Fibroblast of skin of scalp (primary cell): ENCODE results near the gene COX11. TPM values are rescaled to one million over a fixed set of nuclear protein-coding genes. Genes with fewer than 3 reads are reported as not detected.
A peak's percentile ranks its signal among the peaks of the same experiment; 100 is the strongest.

ENCODE experiments used
- DNase-seq: peaks from one replicate; pipeline ENCODE4 v3.0.0-alpha.2; 2013
- polyA plus RNA-seq, 2 experiments: library from polyadenylated mRNA; unstranded; fragments of 120-200 nt; gene quantifications; one replicate each; pipeline ENCODE4 v1.2.1, GENCODE V29; 2013; ENCODE audit not compliant: insufficient read length in 2 of 2

Gene COX11, protein sequence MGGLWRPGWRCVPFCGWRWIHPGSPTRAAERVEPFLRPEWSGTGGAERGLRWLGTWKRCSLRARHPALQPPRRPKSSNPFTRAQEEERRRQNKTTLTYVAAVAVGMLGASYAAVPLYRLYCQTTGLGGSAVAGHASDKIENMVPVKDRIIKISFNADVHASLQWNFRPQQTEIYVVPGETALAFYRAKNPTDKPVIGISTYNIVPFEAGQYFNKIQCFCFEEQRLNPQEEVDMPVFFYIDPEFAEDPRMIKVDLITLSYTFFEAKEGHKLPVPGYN
- 34.2 TPM for polyA plus RNA-seq (2013, experiment 1 of 2; ENCODE audit: insufficient read length)
- polyA plus RNA-seq (2013, experiment 2 of 2; ENCODE audit: insufficient read length) = 35.9 TPM

DNA sequence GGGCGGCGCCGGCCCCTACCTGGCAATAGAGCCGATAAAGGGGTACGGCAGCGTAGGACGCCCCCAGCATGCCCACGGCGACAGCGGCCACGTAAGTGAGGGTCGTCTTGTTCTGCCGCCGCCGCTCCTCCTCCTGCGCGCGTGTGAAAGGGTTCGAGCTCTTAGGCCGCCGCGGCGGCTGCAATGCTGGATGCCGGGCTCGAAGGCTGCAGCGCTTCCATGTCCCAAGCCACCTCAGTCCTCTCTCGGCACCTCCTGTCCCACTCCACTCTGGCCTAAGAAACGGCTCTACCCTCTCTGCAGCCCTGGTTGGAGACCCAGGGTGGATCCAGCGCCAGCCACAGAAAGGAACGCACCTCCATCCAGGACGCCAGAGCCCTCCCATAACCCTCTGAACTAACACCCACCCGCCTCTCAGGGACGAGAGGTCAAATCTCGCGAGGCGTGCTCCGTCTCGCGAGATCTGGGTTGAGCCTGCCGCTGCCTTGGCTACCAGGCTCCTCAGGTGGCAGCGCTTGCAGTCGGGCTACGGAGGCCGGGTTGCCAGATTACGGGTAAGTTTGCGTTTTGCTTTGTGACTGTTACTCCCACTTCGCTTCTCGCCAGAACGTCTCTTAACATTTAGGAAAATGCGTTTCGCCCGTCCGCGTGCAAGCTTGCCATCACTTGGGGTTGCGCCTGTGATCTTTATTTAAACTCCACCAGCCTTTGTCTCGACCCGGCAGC, at the start of gene COX11, which contains the start of gene STXBP4:
COX11 (minus strand) TSS at position 393 of the 726 bp plus-strand sequence; CDS start at position 385, 8 bp downstream.
STXBP4 (plus strand) TSS at position 504 of the 726 bp plus-strand sequence. CDS start 17,455 bp downstream, outside the sequence.
- peak; percentile 96 for DNase-seq

DNA sequence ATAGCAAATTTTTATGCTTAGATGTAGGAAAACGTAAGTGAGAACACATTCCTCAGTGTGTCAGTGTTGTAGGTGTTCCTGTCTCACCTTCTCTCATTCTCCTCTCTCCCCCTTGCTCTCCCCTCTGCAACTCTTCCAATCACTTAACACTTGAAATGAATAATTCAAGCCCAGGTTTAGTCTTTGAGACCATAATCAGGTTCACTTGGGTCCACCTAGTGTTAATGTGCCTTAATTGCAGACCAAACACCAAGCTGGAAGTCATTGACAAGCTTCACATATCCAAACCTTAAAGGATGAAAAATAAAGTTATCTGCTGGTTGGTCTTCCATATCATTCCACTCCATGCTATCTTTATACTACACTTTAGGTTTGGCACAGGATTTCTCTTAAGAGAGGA, 37.1 kb upstream of the COX11 start:
- DNase-seq = peak; percentile 9

DNA sequence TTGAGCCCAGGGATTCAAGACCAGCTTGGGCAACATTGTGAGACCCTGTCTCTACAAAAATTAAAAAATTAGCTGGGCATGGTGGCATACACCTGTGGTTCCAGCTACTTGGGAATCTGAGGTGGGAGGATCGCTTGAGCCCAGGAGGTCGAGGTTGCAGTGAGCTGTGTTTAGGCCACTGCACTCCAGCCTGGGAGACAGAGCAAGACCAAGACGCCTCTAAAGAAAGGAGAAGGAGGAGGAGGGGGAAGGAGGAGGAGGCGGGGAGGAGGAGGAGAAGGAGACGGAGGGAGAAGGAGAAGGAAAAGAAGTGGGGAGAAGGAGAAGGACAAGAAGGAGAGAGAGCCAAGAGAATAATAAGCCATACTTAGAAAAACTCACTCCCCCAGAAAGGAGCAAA, 36.0 kb upstream of the COX11 start:
- DNase-seq = no peak

DNA sequence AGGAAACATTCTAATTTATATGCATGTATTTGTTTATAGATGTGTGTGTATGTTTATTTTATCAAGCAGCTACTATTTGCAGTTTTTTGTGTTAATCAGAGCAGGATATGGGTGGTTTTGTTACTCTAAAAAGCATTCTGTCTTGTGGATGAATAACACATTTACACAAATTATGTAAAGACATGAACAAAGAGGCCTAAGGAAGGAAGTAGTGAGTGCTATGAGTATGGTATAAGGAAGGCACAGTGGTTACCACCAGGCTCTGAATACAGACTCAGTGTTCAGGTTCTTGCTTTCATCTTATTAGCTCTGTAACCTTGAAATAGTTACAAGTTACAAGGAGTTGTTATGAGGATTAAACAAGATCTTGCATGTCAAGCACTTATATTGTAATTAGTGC, 34.0 kb upstream of the COX11 start:
- no peak for DNase-seq

DNA sequence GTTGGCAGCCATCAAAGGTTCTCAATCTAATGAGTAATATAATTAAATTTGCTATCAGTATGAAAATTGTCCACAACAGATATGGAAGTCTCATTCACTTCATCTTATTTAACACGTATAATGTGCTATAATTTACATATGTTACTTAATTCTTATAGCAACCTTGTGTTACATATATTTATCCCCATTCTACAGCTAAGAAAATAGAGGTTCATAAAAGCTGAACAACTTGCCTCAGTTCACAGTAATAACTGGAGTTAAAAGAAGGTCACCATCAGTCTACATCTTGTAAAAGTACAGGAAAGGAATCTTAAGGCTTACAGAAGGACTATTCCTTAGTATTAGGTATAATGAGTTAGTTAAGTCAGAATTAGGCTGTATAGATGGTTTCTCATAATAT, 28.0 kb upstream of the COX11 start:
- no peak for DNase-seq

DNA sequence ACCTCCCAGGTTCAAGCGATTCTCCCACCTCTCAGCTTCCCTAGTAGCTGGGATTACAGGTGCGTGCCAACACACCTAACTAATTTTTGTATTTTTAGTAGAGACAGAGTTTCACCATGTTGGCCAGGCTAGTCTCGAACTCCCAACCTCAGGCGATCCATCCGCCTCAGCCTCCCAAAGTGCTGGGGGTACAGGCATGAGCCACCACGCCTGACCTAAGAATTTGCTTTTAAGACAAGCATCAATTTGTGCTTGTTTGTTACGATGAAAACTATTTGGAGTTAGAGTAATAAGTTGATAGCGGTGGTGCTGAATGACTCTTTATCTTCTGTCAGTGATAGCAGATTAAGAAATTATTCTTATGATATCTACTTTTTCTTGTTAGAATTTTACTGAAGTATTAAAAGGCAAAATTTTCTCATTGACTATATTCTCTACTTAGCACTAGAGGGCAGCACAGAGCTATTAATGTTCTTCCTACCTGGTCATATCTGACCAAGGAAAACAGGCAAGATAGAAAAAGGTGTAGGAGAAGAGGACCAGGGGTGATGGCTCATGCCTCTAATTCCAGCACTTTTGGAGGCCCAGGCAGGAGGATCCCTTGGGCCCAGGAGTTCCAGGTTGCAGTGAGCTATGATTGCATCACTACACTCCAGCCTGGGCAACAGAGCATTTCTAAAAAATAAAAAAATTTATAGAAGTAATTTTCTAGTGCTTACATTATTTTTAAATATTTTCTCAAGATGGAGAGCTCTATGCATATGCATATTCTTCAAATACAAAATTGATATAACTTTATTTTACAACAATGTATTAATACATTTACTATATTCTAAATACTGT, 24.6 kb upstream of the COX11 start:
- peak; percentile 41 for DNase-seq

DNA sequence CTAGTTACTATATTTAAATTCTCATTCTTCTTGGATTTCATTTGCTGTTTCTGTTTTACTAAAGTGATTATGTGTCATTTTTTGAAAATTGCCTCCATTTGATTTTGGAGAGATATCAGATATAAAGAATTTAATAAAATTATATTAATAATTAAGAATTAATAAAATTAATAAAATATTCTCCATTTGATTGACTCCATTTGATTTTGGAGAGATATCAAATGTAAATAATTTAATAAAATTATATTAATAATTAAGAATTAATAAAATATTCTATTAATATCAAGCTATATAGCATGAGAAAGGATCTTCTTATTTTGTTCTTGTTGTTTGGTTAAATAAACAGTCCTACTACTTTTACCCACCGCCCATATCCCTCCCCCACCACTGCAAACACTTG, 23.1 kb upstream of the COX11 start:
- DNase-seq = no peak

DNA sequence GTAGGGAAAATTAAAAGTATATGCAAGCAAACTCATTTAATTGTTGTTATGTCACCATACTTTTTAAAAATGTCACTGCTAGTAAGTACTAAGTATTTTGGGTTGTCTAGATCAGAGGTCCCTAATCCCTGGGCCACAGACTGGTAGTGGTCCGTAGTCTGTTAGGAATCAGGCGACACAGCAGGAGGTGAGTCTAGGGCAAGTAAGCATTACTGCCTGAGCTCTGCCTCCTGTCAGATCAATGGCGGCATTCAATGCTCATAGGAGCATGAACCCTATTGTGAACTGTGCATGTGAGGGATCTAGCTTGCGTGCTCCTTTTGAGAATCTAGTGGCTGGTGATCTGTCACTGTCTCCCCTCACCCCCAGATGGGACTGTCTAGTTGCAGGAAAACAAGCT, 21.7 kb upstream of the COX11 start:
- no peak for DNase-seq

DNA sequence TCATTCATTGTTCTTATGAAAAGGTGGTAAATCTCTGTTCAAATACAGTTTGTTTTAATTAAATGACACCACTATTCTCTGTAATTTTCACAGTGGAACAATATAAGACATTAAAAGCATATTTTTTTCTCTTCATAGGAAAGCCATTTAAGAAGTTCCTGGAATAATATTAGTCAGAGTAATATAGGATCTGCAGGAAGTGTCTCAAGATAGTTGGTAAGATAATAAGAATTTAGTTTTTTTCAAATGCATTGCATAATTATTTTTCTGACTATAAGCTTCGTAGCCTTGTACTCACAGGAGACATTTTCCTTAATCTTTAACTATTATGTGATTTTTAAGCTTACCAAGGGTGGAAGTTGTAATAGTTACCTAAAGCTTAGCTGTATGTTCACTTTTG, 17.0 kb upstream of the COX11 start:
- no peak for DNase-seq

DNA sequence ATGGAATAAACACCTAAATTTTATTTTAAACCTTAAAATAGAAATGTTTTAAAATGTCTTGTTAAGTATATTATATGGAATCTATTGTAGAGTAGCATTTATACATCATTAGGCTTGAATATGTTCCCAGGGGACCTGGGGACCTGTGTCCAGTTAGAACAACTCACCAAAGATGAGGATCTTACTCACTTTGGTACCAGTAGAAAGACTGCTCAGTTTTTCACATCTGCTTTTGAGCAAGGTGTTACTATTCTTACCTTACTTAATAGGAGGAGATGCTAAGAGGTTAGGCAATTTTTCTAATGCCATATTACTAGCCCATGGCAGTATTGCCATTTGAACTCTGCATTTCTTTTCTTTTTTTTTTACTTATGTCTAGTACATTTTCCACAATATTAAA, 14.8 kb upstream of the COX11 start:
- DNase-seq = no peak

DNA sequence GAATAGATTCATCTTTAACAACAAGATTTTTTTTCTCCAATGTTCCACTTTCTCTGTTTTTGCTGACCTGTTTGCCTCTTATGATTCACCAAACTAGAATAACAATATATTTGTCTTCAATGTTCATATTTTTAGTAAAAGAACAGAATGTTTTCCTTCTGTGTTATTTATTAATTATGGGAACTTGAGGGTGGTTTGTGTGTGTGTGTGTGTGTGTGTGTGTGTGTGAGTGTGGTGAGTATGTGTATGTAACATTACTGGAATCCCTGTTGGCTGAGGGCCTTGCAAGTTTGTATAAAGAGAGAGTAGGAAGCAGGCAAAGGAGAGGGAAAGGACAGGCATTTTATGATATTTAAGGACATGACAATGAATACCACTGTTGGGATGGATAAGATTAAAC, 13.9 kb upstream of the COX11 start:
- peak; percentile 42 for DNase-seq

DNA sequence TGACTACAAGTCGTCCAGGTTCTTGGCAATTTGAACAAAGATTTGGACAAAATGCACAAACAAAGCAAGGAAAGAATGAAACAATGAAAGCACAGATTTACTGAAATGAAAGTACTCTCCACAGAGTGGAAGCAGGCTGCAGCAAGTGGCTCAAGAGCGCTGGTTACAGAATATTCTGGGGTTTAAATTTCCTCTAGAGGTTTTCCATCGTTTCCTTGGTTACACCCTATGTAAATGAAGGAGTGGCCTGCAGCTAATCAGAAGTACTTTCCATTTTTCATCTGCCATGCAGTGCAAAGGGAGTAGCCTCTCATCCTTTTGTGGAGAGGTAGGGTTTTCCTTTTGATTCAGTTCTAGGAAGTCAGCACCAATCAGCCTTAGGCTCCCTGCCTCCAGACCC, 11.9 kb upstream of the COX11 start:
- no peak for DNase-seq

DNA sequence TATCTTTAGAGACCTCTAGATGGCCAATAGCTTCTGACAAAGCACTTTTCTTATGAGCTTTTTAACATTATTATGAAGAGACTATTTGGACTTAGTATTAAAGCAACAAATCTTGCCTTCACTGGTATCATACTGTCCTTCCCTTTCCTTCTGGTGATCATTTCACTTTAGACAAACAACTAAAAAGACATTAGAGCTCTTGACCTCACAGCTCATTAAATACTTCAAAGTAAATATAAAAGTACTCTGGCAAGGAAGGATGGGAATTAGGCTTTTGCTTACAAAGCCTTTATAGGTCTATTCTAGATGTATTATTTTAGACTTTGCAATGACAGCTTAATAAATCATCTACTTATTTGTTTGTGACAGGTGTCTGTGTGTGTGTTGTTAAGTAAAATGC, 11.2 kb upstream of the COX11 start:
- DNase-seq = no peak

DNA sequence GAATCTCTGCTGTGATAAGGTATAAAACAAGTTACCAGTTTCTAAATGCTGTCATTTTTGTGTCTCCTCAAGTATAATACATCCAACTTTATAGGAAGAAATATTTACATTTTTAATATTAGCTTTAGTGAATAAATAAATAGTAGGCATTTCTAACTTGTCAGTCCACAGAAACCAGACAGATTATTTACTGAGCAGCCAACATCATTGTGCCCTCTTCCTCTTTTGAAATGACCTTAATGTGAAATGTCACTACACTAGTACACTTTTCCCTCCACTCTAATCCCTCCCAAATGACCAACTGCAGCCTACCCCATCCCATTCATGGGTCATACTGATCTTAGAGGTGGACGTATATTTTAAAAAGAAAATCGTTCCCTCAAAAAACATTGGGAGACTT, 9.3 kb upstream of the COX11 start:
- no peak for DNase-seq

DNA sequence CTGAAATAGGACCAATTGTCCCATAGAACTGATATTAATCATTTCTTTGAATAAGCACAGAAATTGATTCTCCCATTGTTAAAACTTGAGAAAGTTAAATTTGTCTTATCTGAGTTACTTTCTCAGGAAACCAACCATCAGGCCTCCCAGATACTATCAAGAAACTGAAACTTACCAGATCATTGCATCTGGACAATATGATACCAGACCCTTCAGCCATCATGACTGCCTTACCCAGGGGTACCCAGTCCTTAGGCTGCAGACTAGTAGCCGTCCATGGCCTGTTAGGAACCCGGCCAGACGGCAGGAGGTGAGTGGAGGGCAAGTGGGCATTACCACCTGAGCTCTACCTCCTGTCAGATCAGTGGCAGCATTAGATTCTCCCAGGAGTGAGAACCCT, 7.9 kb upstream of the COX11 start:
- DNase-seq = no peak

DNA sequence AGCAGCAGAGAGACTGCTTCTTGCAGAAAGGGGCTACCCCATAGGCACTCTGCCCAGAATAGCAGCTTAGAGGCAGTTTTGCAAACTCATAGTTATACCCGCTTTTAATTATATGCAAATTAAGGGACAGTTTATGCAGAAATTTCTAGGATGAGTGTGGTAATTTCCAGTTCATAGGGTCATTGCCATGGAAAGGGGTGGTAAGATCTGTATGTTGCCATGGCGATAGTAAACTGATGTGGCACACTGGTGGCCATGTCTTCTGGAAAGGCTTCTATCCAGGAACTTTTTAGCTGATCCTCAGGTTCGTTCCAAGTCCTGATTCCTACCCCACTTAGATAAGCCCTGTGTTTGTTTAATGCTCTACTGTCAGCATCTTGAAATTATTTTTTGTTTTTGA, 6.3 kb upstream of the COX11 start:
- no peak for DNase-seq

DNA sequence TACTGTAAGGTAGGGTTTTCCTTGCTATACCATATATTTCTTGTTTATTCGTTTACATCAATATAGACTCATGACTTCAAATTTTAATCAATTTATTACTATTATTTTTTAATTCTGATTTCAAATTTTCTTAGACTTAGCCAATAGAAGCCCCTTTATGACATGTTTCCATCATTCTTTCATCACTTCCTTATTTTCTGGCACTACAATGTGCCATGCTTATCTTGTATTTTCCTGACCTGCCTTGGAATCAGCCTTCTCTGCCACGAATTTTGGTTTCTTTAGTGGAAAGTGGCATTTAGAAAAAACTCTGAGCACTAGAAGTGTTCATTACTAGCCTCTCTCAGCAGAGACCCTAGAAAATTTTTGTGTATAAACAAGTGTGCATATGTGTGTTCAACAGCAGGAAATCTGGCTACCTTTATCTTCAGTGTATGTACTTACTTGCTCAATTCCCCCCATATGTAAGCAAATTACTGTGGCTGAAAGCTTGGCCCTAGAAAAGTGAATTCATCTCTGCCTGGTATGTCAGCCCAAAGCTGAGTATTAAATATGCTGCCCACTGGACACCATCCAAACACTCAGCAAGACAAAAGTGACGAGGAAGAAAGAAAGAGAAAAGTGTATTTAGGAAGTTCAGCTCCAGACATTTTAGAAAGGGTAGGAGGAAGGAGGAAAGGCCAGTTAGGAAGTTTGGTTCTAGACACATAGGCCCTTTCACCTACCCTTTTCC, 4.1 kb upstream of the COX11 start:
- DNase-seq = no peak

DNA sequence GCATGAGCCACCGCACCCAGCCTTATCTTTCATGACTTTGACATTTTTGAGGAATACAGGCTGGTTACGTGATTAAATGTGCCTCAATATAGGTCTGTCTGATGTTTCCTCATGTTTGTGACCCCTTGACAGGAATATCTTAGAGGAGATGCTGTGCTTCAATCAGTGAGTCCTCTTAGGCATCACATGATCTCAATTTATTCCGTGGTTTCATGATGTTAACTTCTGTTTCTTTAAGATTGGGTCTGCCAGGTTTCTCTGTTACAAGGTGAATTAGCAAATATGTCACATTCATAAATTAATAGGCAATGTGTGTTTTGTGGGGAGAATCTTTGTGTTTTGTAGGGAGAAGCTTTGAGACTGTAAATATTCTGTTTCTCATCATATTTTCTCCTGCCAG, 3.4 kb upstream of the COX11 start:
- no peak for DNase-seq

DNA sequence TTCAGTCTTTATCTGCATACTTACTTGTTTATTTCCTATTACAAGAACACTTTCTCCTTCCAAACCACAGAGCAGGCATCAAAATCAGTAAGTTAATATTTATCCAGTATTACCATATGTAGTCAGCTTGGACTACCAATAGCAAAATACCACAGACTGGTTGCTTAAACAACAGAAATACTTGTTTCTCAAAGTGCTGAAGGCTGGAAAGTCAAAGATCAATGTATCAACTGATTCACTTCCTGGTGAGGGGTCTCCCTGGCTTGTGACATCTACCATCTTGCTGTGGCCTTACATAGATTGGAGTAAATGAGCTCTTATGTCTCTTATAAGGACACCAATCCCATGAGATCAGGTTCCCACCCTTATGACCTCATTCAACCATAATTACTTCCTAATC, 2.7 kb upstream of the COX11 start:
- DNase-seq = no peak

DNA sequence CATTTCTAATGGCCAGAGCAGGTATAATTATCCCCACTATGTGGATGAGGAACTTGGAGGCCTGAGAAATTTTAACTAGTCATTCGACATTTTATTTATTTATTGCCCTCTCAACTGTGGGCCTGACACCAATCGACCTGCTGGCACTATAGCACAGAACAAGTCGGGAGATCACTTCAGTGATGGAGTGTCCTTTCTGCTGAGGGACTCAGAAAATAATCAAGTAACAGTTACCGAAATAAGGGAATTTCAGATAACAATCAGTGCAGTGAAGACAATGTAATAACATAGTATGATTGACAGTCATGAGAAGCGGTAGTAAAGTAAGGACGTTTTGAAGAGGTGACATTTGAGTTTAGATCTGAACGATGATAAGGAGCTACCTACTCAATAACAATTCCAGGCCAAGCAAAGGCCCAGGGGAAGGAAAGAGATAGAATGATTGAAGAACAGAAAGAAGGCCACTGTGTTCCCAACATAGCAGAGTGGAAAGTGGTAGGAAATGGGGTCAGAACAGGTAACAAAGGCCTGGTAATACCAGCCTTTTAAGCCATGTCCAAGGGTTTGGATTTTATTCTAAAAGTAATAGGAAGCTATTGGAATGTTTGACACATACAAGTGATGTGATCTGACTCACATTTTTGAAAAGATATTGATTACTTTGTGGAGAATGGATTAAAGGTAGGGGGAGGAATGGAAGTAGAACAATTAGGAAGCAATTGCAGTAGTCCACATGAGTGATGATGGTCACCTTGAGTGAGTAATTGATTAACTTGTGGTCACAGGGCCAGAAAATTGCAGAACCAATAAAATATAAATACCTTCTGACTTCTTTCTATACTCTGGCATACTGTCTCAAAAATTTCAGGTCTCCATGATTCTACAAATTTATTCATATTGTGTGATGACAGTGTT, 1.5 kb upstream of the COX11 start:
- no peak for DNase-seq

DNA sequence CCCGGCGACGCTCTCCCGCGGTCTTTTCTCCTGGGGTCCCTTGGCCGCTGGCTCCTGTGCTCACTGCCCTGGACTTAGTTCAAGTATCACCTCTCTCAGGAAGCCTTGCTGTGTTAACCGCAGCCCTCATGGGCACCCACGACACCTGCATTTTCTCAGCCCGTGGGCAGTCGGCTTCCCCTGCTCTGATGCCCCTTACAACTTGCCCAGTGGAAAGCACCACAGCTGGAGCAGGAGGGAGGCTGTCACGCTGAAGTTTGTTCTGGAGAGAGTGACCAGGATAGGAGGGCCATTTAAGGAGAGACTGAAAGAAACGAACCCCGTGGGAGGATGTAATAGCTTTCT, 506 bp upstream of the COX11 start:
- DNase-seq = no peak
